CD4-positive, alpha-beta T cell treated with Interleukin-15 for 4 hours (primary cell): ENCODE data around the gene NEDD9.
A peak's percentile ranks its signal among the peaks of the same experiment; 100 is the strongest.

Experiments
- DNase-seq: peaks from one replicate; pipeline ENCODE4 v3.0.0-alpha.2; 2020; ENCODE audit warnings: low spot score

NEDD9 gene

DNA sequence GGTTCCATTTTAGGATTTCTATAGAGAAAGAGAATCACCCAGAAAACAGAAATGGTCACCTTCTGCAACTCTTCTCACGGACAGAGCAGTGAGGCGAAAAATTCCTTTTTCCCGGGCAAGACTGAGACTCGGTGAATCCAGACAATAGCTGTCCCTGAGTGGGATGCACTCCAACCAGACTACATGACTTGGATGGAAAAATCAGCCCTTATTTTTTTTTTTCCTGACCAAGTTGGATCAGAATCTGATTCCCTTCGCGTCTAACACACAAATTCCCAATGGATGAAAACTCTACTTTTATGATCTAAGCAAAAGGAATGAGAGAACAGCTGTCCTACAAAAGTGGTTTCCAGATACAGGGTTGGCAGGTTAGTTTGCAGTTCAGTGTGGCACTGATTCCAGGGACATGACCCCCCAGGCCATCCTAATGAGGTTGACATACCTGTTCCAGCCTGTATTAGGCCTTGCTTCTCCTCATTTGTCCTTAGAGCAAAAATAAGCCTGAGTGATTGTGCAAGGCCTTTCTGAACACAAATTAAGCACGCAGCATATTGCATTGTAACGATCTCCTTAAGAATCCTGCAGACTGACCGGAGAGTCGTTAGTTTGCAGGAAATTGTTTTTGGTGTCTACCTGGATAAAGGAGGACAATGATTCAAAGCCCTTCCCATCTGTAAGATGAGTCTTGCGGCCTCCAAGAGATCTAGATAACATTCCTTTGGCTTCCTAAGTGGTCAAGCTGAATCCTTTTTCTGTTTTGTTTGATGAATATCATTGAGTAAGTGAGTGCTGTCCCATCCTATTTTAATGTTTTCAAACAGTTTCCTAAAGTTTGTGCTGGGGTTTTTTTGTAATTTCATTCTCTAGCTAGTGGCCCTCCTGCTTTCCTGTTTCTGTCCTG lies 1.5 kb upstream of the NEDD9 start:
- no peak for DNase-seq

DNA sequence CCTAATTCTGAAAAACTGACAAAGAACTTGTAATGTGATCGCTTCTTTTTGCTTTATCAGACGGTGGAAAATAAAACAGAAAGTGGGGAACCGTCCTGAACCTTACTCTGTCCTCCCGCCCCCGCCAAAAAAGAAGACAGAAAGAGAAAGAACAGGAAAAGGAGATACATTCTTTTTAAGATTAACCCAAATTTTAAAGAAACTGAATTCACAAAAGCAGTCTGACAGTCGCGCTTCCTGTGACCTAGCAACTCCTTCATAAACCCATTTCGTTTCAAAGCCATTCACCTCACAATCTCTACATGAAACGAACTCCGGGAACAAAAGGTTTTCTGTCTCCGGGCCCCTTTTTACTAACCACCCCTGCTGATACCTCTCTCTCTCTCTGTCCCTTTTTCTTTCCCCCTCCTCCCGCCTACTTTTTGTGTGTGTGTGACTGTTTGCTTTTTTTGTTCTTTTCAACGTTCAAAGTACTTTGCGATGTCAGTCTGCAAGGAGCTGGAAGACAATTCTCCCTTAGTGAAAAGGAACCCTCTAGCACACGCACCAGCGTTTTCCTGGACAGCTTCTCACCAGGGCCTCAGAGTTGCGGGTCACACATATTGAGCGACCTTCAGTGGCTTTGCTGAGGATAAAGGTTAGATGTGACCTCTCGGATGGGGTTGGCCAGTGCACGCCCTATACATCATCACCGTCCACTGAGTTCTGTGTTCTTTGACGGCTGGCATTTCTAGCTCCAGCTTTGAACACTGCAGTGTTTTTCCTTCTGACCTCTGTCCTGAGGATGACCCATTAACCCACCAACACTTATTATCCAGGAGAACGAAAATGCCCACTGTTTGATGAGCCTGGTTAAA lies 530 bp upstream of the NEDD9 start:
- DNase-seq, result no peak

DNA sequence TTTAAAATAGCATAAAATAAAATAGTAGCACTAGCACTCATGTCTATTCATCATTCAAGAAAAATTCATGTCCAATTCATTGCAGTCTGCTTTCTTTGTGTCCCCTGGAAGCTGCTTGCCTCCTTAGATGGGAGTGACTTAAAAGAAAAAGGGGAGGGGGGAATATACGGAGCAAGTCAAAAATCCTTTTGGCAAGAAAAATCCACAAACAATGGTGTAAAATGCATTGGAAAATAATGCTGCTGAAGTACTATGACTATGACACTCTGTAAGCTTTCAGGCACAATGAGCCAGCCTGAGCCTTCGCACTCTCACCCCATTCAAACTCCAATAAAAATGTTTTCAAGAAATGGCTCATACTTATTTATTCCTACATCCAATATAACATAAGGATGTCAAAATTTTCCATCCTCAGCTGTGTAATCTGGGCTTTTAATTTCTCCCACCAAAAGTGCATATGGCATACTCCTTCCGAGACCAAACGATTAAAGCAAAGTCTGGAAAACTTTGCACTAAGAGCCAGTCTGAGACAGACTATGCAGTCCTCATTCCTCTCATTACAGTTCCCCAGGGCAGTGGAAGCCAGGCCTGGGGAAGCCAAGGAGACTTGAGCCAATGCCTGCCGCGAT lies 790 bp downstream of the NEDD9 start:
- no peak for DNase-seq

DNA sequence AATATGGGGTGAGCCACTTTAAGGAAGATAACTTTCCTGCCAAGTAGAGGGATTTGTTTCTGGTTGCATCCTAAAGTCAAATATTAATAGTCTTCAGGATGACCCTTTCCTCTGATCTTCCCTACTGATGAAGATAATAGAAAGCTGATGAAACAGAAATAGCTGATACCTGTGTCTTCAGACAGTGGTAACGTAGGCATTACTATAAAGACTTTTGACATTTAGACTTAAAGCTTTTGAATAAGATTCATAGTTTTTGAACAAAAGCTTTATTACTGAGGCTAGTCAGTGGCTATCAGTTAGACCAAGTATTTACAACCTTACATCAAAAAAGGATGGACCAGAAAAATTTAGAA lies 1.4 kb downstream of the NEDD9 start:
- DNase-seq, result no peak

DNA sequence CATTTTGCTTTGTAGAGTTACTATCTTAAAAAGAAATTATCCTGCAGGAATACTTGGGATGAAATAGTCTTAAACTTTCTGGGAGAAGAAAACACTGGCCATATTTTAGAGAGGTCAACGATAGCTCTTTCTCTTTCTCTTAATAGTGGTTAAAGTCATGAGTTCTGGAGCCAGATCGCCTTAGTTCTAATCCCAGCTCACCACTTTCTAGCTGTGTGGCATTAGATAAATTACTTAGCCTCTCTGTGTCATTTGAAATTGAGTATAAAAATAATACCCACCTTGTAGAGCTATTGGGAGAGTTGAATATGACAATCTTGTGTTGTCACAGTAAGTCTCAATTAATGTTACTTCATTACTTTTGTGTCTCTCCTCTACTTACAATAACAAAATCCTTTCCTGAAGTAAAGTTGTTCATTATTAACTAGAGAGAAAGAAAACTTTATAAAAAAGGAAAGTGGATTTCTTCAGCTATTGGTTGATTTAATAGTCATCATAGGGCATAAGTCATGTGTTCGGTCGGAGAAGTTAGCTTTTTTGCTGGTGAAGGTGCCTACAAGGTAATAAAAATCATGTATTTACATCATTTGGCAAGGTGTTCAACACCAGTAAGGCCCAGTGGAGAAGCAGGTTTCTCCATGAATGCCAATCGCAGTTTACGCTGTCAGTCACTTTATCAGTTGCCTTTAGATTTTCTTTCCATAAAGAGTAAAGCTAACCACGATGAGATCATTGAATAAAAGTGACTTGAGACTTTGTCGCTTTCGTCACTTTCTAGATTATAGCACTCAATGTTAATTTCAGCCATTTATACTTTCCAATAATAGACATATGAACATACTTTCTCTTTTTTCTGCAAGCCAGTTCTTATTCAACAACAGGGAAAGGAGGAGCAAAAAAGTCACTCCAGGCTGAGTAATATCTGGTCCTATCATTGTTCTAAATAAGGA lies 2.0 kb downstream of the NEDD9 start:
- no peak for DNase-seq

DNA sequence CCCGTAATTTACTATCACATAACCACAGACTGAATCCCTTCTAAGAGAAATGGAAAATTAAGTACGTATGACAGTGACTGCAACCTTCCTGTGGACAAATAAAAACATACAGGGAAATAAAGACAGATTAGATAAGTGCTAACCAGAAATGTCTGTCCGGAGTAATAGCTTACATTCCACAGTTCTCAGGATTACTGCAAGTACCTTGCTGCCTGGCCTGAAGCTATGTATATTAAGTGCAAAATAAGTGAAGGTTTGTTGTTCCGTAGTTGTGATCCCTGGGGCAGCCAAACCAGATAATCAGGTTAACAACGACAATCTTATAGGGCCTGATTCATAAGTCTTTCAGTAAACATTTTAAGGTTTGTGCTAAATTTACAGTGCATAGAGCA lies 2.8 kb downstream of the NEDD9 start:
- no peak for DNase-seq

DNA sequence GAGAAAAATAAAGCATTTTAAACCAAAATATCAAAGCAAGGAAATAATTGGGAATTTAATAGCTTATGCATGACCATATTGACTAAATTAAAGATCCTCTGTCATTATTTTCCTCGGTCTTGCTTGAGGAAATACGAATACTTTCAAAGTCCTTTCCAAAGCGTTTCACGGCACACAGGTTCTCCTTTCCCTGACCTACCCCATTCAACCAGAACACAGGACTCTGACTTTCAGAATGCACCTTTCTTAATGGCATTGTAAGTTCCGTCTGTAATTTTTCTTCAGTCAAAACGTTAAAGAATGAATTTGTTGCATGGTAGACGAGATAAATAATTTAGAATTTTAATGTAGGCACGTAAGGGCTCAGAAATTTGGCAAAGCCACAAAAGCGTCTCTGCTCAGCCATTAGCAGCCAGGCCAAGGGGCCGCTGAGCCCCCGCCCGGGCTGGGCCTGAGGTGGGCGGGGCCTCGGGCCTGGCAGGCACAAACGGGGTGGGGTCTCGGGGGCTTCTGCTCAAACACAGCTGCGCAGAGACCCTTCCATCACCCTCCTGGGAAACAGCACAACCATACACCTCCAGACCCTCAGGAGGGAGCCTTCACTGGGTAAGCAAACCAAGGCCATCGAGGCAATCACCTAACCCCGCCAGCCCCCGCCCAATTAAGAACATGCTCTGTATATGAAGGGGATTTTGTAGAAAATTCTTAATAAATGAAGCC lies 3.4 kb downstream of the NEDD9 start:
- no peak for DNase-seq

DNA sequence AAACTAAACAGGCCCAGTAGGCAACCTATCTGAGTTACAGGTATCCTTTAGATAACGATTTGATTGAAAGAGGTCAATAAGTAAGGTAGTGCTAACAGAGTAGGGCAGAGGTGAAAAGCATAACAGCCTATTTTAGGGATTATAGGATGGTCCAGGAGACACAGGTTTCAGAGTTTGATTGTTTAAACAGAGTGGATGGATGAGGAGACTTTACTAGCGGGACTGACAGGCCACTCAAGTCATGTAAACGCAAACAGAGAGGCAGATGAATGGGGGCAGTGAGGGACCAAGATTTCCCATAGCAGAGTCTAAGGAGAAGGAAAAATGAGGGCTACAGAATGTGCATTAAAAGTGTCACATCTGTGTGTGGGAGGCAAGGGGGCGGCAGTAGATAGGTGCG lies 4.8 kb downstream of the NEDD9 start:
- DNase-seq, result no peak

DNA sequence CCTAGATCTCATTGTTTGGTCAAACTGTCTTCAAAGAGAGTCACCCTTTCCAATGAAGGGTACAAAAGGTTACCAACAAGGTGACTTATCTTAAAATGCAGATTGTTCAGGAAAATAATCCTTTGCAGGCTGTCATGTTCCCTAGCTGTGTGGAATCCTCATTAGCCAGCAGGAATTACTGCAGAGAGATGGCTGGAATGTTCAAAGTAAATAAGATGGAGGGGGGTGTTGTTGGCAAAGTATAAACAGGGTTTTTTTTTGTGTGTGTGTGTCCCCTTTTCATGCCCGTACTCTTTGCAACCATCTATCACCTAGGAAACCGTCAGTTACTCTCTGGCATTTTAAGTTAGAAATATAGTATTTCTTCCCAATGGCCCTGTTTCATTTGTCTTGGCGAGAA lies 6.5 kb downstream of the NEDD9 start:
- DNase-seq, result no peak

DNA sequence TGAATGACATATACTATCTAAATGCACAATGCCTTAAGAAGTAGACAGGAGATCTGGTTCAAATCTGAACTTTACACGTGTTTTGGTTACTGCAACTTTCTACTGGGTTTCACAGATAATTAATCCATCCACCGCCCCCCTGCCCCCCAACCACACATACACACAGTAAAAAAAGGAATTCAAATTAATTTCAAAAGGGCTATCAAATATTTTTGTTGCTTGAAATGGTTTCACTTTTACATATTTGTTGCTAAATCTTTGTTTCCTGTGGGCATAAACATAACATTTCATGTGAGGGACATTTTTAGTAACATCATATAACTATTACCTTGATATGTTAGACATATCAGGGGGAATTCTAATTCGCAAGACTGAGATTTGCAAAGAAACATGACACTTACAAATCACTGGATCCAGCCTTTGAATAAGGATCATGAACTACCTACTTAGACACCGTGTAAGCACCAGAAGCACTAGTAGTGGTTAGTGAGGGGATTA lies 7.5 kb downstream of the NEDD9 start:
- DNase-seq, result no peak

DNA sequence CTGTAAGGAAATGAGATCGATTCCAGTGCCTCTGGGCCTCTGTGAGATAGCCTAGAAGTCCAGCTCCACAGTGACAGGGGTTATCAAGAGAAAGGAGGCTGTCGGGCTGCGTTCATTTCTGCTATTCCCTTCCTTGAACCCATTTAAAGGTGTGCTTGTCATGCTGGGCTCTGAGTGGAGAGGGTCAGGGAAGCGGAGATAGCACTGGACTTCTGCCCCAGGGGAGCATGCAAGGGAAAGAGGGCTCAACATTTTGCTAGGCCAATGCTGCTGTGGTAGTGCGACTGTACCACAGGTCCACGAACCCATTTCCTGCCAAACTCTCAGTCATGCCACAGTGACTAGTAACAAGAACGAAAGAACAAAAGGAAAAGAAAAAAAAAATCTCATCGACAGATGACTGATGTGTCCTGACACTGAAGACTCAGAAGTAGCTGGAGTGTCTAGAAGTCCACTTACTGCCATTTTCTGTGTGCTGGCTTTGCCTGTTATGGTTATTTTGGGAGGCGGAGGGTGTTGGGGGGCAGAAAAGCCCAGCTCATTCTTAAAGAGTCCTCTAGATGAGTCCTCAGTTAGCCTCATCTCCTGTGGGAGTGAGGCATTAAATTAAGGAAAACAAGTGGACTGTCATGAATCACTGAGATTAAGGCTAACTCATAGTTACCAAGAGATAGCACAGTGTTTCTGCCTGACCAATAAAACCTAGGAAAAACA lies 8.1 kb downstream of the NEDD9 start:
- peak; percentile 62 for DNase-seq

DNA sequence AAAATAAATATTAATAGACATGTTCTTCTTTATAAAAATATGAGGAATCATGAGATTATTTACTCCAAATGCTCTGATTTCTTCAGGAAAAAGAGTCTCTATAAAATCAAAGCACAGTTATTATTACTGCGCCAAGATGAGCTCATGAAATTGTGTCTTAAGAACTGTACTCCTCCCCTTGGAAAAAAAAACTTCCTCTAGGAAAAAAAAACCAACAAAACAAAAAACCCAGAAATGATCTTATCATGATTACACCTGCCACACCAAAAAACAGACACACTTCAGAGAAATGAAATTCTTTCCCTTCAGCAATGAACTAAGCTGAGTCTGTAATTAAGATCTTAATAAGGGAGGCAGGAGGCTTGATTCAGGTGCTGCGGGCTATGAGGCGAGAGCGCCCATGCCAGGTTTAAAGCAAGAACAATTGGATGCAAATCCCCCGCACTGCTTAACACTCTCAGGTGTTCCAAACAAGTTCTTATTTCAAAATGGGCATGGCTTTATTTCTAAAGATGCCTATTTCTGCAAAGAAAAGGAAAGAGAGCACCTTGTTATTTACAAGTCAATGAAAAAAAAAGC lies 9.1 kb downstream of the NEDD9 start:
- DNase-seq, result no peak

DNA sequence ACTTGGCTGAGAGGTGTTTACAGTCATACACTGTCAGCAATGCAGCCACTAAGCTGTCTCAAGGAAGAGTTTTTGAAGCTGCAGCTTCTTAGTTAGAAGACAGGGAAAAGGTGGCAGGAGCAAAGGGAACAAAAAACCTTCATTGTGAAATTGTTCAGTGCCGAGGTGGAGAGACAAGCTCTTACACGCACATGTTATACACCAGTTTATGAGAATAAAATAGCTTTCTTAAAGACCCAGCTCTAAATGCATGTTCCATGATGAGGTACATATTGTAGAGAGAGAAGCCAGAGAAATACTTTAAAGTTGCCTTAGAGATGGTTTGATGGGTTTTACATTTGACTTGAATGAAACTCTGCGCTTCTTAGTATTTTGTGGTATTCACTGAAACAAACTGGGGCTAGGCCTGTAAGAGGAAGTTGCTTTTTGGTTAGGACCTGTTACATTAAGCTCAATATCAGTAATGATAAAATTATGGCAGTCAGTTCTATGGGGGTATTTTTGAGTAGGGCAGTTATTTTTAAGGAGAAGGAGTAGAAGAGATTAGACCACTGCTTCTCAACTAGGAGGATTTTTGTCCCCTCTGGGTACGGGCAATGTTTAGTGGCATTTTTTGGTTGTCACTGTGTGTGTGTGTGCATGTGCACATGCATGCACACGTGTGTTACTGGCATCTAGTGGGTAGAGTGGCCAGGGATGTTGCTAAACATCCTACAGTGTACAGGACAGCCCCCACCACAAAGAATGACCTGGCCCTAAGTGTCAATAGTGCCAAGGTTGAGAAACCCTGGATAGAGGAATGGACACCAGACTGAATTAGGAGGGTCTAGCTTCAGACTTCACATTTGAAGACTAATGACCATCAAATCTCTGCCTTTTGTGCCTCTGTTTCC lies 9.8 kb downstream of the NEDD9 start:
- DNase-seq, result peak; percentile 51

DNA sequence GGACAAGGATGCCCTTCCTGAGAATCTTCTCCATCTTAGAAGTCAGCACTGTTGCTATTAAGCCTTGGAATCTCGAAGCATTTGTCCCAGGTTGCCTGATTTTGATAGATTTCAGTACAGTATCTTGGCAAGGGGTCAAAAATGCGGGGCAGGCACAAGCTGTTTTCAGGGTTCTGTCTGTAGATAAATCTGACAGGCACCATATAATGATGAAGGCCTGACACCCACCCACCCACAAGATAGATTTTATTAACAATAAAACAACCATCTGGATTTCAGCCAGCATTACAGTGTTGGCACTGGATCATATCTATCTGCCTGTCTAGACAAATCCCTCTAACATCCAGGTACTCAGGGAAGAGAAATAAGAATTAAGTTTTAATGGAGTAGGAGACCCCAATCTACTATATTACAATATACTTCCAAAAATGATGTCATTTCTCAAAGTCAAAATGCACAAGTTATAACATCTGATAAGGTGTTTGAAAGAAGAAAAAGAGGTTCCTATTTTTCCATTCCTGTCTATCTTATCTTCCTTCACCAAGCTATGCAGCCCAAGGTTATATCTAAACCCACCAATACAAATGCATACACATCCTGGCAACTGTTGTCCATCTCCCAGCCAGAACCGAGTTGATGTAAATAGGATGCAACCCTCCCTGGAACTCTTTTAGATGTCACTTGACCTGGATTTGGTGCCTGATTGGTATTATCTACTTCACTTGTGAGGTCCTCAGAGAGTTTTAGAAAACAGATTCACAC lies 10.7 kb downstream of the NEDD9 start:
- no peak for DNase-seq

DNA sequence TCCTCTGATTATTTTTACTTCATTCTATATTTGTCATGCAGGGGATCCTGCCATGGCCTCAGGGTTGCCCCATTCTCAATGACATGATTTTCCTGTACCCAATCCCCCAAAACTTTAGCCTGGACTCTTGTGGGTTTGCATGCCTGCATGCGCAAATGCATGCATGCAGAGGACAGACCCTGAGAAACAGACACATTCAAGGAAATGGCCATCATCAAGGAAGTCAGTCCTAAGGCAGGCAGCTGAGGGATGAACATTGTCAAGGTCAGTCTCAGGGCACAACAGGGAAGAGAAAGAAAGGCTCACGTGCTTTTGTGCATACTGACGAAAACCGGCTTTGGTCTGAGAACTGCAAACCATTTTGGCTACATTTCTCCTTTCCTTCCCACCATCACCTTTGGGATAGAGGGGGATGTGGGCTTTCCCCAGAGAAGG lies 13.1 kb downstream of the NEDD9 start:
- no peak for DNase-seq

DNA sequence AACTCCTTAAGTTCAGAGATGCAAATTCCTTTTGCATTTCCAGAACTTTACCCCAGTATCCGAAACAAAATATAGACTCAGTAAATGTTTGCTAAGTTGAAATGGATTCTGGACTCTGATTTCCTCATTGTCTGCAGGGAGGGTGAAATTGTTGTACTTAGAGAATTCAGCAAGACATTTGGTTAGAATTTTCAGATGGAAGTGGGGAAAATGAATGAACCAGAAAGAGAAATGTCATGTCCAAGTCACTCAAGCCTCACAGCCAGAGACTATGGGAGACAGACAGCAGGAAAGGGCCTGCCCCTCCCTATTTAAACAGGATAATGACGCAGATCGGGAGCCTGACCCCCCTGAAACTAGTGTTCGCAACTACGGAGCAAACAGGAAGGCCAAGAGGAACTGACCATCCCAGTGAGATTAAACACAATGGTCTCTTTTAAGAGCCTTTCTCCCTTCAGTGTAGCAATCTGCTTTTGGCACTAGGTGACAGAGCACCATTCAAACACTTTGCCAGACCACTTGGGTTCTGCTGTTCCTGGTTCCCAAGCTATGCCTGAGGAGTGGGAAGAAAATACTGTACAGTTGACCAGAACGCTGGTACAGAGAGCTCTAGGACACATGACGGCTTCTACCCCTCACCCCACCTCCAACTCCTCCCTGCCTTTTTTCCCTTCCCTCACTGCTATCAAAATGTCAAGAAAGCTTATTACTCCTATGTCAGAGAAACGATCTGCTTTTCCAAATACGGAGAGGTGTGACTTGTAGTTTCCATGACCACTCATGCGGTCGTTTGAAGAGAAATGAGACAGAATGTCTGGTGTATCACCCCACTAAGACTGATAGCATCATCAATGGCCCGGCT lies 13.7 kb downstream of the NEDD9 start:
- no peak for DNase-seq

DNA sequence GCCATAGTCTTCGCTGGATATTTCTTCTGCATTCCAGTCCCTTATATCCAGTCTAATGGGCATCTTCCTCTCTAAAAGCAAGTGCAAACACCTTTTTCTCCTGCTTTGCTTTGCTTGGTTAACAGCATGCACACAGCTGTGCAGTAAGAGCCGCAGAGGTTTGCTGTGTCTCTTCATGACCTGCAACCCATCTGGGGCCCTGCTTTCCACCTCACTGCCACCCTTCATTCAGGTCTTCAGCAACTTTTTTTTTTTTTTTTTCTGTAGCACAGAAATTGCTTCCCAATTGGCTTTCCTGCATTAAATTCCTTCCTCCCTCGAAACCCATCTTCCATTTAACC lies 14.4 kb downstream of the NEDD9 start:
- DNase-seq, result no peak
